EH (cell line): ENCODE results near the gene ATP1B4.
A peak's percentile ranks its signal among the peaks of the same experiment; 100 is the strongest.
"Not testable (repeated sequence)": the region's sequence is repeated elsewhere in the genome, so short reads cannot be mapped to it uniquely, and the experiment has no call there.

ENCODE experiments used
- DNase-seq: peaks from one replicate; pipeline ENCODE4 v3.0.0-alpha.2; 2015; ENCODE audit warnings: low read depth

ATP1B4 gene

DNA sequence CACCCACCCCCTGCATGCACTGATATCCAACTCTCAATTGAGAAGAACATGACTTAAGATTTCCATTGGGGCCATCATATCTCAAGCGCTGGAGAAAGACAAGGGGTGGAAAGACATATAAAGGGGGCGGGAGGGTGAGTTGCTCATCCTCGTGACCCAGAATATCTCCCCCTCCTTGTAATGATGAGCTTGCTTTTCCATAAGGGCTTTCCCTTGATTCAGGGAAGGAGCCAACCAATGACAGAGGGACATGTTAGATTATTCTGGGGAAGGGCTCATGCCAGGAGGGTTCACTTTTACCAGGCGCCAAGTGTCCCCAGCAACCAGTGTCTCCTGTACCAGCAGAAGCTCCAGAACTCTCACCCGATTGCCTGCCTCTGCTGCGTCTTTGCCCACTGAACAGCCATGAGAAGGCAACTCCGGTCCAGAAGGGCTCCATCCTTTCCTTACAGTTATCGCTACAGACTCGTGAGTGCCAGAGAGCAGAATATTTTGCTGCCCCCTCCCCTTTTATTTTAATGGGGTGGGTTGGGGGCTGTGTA is at the start of gene ATP1B4:
Gene ATP1B4 (plus strand): TSS at position 326 of the 542 bp plus-strand sequence. CDS start 80 bp downstream, at position 406.
- DNase-seq: no peak

DNA sequence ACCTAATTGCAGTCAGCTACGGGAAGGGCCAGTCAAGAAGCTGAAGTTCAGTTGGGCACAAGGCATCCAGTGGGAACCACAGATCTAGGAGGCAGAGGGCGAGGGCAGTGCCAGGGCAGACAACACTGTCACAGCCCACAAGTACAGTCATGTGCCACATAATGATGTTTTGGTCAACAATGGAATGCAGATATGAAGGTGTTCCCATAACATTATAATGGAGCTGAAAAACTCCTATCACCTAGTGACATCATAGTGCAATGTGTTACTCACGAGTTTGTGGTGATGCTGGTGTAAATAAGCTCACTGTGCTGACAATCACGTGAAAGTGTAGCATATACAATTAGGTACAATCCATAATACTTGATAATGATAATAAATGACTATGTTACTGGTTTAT is 46.1 kb upstream of the ATP1B4 start:
- DNase-seq: no peak

DNA sequence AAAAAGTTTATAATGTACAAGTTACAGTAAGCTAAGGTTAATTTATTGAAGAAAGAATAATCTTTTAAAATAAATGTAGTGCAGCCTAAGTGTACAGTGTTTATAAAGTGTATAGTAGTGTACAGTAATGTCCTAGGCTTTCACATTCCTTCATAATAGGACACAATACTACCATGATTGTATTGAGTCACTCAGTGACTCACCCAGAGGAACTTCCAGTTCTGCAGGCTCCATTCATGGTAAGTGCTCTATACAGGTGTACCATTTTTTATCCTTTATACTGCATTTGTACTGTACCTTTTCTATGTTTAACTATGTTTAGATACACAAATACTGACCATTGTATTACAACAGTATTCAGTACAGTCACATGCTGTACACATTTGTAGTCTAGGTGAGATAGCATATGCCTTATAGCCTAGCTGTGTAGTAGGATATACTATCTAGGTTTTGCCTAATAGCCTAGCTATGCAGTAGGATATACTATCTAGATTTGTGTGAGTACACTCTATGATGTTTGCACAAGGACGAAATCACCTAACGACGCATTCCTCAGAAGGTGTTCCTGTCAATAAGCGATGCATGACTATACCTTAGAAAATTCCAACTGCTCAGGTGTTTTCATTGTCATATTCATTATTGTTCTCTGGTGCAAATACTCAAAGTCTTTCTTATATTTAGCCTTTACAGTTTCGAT is 45.2 kb upstream of the ATP1B4 start:
- DNase-seq: peak; percentile 35

DNA sequence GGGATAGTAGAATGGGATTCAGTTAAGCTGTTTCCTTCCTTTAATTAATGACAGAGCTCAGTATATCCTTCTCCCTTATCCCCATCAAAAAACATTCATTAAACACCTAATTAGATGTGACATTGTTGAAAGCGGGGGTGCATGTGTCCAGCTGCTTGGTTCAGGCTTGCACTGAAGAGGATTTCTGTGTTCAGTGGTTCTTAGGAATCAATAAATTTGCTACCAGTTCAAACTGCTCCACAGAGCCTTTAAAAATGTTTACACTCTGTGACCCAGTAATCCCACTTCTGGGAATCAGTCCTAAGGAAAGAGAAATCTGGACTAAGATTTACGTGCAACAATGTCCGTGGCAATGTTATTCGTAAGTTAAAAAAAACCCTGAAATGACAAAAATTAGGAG is 43.5 kb upstream of the ATP1B4 start:
- DNase-seq: no peak

DNA sequence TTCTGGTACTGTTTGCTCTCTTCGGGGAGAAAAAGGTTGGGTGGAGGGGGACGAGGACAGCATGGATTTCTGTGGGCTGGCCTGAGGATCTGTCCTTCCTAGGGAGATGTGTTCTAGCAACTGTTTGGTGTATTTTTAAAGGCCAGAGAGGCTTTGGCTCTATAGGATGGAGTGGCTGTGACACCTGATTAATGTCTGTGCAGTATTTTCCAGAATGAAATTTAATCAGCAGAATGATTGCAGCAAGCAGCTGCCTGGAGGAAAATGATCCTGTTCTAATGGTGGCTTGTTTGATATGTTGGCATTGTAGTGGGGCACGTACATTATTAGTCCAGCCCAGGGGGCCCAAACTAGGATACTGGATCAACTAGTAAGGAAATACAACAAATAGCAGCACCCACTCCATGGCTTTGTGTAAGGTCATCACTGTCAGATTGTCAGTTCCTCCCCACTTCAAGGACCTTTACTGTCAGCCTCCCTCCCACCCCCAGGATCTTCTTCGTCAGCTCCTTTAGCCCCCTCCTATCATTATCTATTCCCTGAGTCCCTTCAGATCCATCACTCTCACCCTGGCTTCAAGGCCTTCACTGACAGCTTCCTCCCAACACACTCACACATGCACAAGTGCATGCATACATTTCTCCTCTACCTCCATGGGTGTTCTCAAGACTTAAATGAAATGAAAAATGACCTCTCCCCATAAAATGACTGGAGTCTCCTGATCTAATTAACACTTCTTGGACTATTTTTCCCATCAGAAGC is 40.2 kb upstream of the ATP1B4 start:
- DNase-seq: no peak

DNA sequence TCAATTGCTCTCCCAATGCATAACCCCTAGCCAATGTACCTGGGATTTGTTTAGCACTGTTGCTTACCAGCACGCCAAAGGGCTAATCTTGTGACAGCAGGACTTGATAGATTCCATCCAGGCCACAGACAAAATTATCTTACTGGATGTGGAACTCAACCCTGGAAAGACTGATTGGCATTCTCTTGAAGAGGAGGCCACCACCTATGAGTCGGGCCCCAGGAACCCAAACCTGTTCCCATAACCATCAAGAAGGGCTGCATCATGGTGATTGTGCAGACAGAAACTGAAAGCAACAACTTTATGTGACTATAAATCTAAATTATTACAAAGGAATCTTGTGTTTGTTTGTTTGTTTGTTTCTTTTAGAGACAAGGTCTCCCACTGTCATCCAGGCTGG is 30.8 kb upstream of the ATP1B4 start:
- DNase-seq: no peak

DNA sequence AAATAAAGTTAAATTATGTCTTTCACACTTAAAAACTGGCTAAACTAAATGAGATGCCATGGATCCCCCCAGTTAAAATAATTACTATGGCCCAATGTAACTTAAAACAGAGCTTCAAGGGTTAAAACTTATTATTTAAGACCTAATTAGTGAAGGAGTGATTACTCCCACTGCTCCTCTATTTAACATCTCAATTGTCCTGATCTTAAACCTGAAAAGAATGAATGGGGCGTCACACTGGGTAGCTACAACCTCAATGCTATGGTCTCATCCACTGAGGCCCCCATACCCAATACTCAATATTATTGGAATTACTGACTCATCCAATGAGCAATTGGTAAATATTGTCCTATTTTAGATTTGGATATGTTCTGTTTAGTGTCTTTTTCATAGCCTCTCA is 29.5 kb upstream of the ATP1B4 start:
- DNase-seq: no peak

DNA sequence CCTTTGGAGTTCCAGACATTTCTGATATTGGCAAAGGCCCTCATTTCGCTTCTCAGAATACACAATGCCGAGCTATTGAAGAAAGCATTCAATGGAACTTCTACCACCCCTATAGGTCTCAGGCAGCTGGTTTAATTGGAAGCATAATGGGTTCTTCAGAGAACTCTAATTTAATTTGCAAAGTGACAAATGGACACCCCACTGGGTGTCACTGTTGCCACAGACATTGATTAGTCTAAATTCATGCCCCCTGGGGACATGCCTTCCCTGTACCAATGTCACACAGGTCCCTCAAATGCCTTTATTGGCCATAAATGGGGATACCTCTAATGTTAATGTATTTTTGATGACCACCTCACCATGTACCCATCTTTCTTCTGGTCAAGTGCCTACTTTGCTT is 27.7 kb upstream of the ATP1B4 start:
- DNase-seq: no peak

DNA sequence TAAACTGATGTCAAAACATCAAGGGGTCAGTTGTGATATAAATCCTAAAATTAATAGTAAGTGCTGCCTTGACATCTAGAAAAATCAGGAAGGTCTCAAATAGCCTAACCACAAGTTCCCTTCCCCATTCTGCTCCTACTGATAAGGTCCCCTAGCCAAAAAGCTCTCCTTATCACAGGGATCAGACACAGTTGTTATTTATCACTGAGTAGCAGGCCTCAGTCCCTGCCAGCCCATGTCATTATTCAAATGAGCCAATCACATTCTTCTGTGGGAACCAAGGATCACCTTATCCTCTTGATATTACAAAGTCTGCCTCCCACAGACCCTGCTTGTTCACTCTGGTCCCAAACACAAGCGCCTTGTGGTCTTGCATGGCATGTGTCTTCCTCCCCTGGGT is 27.3 kb upstream of the ATP1B4 start:
- no peak for DNase-seq

DNA sequence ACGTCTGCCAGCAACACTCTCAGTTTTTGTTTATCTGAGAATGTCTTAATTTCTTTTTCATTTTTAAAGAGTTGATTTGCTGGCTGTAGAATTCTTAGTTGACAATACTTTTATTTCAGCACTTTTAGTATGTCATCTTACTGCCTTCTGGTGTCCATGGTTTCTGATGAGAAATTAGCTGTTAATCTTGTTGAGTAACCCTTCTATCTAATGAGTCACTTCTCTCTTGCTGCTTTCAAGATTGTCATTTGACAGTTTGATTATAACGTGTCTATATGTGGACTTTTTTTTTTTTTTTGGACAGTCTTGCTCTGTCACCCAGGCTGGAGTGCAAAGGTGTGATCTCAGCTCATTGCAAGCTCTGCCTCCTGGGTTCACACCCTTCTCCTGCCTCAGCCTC is 26.6 kb upstream of the ATP1B4 start:
- DNase-seq: no peak

DNA sequence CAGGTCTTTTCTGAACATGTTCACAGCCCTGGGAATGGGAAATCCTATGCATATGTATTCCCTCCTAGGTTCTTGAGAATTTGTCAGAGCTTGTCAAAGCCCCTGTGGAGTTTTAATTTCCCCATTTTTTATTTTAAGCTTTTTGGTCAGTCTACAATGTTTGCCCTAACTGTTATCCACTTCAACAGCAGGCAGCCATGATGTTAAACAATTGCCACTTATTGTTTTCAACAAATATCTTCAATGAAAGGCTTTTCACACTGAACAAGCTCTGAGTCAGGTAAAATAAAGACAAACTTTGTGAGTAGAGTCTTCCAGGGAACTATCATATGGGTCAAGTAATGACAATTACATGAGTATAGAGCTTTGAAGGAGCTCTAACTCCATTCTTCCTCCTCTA is 25.0 kb upstream of the ATP1B4 start:
- no peak for DNase-seq

DNA sequence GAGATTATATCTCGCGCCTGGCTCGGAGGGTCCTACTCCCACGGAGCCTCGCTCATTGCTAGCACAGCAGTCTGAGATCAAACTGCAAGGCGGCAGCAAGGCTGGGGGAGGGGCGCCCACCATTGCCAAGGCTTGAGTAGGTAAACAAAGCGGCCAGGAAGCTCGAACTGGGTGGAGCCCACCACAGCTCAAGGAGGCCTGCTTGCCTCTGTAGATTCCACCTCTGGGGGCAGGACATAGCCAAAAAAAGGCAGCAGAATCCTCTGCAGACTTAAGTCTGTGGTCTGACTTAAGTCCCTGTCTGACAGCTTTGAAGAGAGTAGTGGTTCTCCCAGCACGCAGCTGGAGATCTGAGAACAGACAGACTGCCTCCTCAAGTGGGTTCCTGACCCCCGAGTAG is 17.3 kb upstream of the ATP1B4 start:
- DNase-seq: not testable (repeated sequence)

DNA sequence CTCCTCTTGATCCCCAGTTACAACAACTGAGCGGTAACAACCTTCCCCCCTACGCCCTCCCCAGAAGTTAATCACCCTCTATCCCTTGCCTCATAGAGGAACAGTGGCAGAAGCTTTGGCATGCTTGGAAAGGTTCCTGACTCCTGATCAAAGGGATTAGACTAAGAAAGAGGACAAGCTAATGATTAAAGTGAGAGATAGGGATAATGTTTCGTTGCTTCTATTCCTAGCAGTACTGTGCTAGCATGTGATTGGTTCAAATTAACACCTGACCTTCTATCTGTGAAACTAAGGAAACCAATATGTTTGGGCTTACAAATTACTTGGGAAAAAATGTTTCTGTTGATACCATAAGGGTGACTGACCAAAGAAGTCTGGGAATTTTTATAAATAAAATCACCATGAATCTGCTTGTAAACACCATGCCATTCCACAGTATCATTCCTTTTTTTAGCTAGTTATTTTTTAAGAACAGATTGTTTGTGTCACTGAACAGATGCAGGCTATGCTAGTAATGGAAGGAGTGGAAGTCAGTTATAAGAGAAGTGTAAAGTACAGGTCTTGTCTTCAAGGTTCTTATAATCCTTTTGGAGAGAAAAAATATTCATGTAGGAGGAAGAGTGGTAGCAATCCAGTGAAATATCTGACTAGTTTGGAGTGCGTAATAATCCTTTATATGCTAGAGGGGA is 11.3 kb upstream of the ATP1B4 start:
- DNase-seq: no peak

DNA sequence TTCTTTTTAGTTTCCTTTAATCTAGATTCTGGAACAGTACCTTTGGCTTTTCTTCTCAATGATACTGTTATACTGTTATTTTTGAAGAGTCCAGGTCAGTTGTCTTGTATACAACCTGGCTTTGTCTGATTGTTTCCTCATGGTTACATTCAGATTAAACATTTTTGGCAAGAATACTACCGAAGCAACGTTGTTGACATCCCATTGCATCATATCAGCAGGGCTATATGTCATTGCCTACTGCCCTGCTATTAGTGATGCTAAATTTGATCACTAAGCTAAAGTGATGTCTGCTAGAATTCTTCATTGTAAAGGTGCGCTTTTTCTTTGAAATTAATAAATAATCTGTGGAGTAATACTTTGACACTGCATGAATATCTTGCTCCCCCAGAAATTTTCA is 5.8 kb upstream of the ATP1B4 start:
- DNase-seq: no peak

DNA sequence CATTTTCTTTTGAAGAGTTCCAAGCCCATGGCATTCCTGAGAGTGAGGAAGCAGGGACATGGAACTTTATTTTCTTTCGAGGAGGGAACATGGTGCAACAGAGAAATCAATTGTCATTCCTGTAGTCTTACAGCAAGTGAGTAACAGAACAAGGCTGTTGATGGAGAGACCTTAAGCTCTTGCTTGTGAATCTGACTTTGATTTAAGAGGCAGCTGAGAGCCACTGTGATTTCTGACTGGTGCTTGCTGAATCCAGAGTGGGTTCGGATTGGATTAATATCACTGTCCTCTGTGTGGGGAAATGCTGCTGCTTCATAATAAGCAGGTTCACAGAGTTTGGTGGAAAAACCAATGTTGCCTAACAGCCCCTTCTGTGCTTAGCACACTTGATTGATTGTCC is 4.7 kb upstream of the ATP1B4 start:
- DNase-seq: no peak

DNA sequence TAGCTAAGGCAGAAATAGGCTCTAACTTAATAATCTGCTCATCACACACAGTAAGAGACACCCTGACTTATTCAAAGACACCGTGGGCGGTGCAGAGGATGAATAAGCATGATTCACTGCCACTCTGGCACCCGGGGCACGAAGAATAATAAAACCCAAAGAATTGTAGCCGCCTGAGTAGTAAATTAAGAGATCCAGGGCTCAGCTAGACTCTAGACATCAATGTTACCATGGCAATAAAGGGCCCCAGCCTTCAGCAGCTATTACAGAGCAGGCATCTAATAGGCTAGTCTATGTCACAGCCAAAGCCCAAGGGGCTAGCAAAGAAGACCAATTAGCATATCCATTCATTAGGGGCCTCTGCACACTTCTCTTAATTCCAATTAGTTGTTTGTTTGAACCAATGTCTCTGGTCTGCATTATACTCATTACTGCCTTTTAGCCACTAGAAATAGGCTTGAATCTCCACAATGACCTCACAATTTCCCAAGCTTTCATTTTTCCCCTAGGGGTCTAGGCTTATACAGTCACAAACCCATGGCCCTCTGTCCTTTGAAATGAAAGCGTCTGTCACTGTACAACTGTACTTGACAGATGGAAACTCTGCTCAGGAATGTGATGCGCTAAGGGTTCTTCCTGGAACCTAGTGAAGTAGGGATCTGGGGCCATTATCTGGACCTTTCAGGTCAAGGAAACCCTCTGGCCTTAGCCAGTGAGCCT is 3.0 kb upstream of the ATP1B4 start:
- DNase-seq: peak; percentile 33

DNA sequence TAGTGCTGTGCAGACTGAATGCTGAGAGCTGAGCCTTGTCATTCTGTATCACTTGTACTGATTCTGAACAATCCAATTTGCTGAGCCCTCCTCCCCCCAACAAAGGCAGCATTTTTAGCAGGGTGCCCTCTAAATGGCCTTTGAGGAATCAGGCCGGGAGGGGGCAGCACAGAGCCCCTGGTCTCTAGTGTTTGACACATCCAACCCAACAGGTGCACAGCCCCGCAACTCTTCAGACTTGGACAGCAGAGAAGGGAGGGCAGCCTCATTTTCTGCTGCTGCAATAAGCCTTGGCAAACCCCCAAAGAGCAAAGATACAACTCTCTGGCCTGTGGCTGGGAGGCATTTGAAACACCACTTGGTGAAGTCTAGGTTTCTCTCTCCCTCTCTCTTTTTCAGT is 3.4 kb downstream of the ATP1B4 start:
- peak; percentile 22 for DNase-seq

DNA sequence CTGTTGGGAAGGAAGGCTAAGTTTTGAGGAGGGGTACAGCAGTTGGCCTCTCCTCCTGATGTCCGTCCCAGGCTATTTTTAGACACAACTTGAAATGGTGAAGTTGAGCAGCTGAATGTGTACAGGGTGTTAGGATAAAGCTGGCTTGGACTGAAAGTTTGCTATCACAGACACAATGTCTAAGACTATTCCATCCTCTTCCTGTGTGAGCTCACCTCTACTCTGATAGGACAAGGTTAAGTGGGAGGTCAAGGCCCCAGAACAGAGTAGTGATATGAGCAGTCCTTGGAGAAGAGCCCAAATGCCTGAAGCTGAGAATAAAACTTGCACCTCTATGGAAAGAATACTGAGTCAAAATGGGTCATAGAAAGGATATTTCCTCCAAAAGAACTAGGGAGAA is 4.1 kb downstream of the ATP1B4 start:
- DNase-seq: no peak

DNA sequence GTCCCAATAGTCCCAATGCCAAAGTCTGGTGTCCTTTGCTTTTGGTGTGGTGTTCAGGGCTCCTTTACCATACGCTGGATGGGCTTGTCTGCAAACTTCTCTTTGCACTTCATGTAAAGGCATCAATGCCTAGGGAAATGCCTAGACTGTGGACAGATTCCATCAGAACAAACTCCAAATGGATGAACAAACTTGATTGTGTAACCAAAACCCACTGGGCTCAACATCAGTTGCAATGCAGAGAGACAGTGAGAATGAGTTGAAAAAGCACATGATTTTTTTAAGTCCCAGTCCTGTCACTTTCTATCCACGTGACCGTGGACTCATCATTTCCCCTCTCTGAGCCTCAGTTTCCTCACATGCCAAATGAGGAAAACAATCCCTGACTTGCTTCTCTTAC is 4.9 kb downstream of the ATP1B4 start:
- DNase-seq: no peak

DNA sequence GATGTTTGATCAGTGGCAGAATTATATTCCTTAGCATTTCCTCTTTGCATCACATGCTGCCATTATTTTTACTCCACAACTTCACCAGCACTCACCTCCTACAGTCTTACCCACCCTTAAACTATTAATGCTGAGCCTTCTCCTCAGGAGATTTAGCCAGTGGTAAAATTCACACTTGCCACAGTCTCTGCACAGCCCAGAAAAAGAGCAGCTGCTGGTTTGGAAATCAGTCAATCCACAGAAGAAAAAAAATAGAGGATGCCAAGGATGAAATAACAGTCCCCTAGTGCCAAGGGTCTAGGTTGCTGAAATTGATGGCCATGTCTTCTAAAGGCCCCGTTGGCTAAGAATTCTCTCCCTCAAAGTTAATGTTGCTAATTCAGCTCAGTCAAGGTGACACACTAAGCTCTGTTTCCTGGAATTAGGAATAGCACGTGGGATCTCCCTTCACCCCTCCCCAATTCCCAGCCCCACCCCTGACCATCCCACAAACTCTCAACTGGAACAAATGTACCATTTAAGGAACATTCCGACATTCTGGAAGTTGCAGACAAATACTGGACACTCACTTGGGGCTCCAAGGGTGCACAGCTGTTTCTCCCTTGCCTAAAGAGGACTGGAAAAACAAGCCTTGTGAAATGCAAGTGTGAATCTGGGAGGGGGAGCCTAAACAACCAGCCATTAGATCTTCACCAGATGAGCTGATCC is 5.7 kb downstream of the ATP1B4 start:
- DNase-seq: no peak

DNA sequence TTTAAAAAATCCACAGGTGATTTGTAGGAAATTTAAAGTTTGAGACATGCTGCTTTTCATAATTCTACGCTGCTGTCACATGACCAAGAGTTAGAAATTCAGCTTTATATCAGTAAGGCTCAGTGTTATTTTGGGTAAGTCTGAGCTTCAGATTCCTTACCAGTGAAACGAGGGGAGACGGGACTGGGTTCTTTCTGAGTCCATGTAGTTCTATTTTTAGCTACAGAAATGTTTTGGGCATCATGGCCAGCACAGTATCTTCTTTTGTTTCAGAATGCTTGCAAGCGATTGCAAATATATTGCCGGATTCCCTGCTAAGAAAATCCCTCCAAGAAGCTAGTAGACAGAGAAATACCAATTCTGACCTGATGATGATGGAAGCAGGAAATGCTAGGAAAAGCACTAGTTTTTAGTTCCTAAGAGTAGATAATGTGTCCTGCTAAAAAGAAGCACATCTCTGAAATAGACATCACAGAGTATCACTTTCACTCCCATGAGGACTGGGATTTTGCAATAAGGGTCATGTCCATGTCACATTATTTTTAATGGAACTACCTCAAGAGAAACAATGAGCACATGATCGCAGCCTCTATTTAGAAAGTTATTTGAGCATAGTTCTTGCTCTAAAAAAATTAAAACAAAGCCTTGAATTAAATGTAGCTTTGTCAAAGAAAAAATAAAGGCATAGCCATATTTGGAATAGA is 10.9 kb downstream of the ATP1B4 start:
- no peak for DNase-seq
